Measurements from ENCODE around the gene LRIG1.
"Not testable (repeated sequence)": the region's sequence is repeated elsewhere in the genome, so short reads cannot be mapped to it uniquely, and the experiment has no call there.

Gene LRIG1

GRCh38 chr3:66423791-66424190, 77.0 kb downstream of the LRIG1 start:
- FAIRE-seq = no peak
- TF ChIP-seq, protein P1, sequence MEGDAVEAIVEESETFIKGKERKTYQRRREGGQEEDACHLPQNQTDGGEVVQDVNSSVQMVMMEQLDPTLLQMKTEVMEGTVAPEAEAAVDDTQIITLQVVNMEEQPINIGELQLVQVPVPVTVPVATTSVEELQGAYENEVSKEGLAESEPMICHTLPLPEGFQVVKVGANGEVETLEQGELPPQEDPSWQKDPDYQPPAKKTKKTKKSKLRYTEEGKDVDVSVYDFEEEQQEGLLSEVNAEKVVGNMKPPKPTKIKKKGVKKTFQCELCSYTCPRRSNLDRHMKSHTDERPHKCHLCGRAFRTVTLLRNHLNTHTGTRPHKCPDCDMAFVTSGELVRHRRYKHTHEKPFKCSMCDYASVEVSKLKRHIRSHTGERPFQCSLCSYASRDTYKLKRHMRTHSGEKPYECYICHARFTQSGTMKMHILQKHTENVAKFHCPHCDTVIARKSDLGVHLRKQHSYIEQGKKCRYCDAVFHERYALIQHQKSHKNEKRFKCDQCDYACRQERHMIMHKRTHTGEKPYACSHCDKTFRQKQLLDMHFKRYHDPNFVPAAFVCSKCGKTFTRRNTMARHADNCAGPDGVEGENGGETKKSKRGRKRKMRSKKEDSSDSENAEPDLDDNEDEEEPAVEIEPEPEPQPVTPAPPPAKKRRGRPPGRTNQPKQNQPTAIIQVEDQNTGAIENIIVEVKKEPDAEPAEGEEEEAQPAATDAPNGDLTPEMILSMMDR (IDR thresholded peaks at IDR 0.05; ENCODE audit: insufficient read depth, missing control alignments) = no peak
- no peak for DNase-seq (ENCODE audit: insufficient read length, low spot score)

DNA sequence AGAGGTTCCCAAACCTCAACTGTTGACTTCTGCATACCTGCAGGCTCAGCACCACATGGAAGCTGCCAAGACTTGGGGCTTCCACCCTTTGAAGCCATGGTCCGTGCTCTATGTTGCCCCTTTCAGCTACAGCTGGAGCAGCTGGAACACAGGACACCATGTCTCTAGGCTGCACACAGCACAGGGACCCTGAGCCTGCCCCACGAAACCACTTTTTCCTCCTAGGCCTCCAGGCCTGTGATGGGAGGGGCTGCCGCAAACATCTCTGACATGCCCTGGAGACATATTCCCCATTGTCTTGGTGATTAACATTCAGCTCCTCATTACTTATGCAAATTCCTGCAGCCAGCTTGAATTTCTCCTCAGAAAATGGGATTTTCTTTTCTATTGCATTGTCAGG, 78.9 kb downstream of the LRIG1 start:
- DNase-seq (ENCODE audit: insufficient read length, low spot score); FAIRE-seq: not testable (repeated sequence)

DNA sequence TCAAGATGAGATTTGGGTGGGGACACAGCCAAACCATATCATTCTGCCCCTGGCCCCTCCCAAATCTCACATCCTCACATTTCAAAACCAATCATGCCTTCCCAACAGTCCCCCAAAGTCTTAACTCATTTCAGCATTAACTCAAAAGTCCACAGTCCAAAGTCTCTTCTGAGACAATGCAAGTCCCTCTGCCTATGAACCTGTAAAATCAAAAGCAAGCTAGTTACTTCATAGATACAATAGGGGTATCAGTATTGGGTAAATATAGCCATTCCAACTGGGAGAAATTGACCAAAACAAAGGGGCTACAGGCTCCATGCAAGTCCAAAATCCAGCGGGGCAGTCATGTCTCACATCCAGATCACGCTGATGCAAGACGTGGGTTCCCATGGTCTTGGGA, 79.7 kb downstream of the LRIG1 start:
- FAIRE-seq = not testable (repeated sequence)

GRCh38 chr3:66419036-66419435, 81.8 kb downstream of the LRIG1 start:
- FAIRE-seq = no peak
- no peak for DNase-seq (ENCODE audit: insufficient read length, low spot score)
- TF ChIP-seq, protein P1 (IDR thresholded peaks at IDR 0.05; ENCODE audit: insufficient read depth, missing control alignments) = no peak

More for the DNA sequence above, 79.7 kb downstream of the LRIG1 start:
- not testable (repeated sequence) for DNase-seq (ENCODE audit: insufficient read length, low spot score)

DNA sequence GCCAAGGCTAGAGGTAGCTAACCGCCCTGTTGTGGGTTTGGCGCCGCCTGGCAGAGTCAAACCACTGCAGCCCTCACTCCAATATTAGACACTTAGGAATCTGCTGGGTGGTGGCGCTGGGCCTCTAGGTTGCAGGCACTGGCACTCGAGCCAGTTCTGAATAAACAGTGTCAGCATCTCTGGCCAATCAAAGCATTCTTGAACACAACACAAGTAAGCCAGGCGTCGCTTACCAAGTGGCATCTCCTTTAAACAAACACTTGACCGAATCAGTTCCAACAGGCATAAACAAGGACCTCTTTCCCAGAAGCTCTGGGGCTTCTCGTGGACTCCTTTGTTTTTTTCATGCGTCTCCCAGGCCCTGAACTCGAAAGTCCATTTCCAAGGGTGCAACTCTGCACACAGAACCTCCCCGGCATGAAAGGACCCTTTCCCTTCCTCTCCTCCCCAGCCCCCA, 82.3 kb downstream of the LRIG1 start:
- no peak for DNase-seq (ENCODE audit: insufficient read length, low spot score)
- FAIRE-seq = no peak
- TF ChIP-seq, protein P1 (IDR thresholded peaks at IDR 0.05; ENCODE audit: insufficient read depth, missing control alignments) = no peak

GRCh38 chr3:66416556-66417304, 84.1 kb downstream of the LRIG1 start:
- TF ChIP-seq, protein P1 (IDR thresholded peaks at IDR 0.05; ENCODE audit: insufficient read depth, missing control alignments) = no peak
- DNase-seq (ENCODE audit: insufficient read length, low spot score) (no peak), FAIRE-seq (no peak)

GRCh38 chr3:66415867-66416428, 84.9 kb downstream of the LRIG1 start:
- FAIRE-seq (no peak), DNase-seq (ENCODE audit: insufficient read length, low spot score) (no peak)
- TF ChIP-seq, protein P1 (IDR thresholded peaks at IDR 0.05; ENCODE audit: insufficient read depth, missing control alignments) = no peak

DNA sequence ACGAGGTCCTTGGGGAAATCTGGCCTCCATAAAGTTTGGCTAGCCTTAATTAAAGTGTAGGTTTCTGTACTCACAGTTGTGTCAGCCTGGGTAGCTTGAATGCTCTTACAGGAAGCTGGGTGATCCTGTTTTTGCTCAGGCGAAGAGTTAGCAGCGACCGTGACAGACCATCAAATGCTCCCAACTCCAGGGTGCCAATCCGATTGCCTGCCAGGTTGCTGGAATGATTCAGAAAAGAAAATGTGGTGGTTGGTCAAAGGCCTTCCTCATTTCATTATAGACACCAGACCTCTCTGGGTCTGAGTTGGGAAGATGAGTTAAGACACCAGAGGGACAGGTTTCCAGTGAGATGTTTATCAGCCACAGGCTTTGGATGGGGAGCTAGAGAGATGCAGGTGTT, 86.0 kb downstream of the LRIG1 start:
- DNase-seq (ENCODE audit: insufficient read length, low spot score) (no peak), FAIRE-seq (no peak)
- TF ChIP-seq, protein P1 (IDR thresholded peaks at IDR 0.05; ENCODE audit: insufficient read depth, missing control alignments) = no peak

Data from D721Med (cell line).